ENCODE measurements around the gene MROH7. TPM values are rescaled to one million over a fixed set of nuclear protein-coding genes. Genes with fewer than 3 reads are reported as not detected.

Gene MROH7
- total RNA-seq, 1 donor from 2014 or later, result 3.6 TPM

DNA sequence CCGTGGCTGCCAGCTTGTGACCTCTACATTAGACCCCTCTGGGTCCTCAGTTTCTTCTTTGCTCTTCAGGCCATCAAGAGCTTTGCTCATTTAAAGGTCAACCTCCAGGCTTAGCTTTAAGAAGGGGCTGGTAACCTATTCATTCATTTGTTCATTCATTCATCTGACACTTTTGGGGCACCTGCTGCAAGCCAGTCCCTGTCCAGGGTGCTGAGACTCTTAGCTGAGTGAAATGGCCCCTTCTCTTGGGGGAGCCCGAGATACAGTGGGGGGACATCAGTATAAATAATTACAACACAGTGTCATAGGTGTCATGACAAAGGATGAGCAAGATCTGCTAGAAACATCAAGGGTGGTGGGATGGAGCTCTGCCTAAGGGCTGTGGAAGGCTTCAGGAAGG is 63.6 kb downstream of the MROH7 start:
- intact Hi-C loops (cut with DNase I), result no loop called here
- Histone ChIP-seq H3K27ac (no peak overlapping the region), H3K36me3 (no peaks in the 10 kb centered on the region), H3K9me3 (no peaks in the 10 kb centered on the region), H3K27me3 (no peaks in the 10 kb centered on the region), H3K4me1 (no peaks in the 10 kb centered on the region), H3K4me3 (no peak overlapping the region)
- ATAC-seq, result no peak
- TF ChIP-seq, protein P1, sequence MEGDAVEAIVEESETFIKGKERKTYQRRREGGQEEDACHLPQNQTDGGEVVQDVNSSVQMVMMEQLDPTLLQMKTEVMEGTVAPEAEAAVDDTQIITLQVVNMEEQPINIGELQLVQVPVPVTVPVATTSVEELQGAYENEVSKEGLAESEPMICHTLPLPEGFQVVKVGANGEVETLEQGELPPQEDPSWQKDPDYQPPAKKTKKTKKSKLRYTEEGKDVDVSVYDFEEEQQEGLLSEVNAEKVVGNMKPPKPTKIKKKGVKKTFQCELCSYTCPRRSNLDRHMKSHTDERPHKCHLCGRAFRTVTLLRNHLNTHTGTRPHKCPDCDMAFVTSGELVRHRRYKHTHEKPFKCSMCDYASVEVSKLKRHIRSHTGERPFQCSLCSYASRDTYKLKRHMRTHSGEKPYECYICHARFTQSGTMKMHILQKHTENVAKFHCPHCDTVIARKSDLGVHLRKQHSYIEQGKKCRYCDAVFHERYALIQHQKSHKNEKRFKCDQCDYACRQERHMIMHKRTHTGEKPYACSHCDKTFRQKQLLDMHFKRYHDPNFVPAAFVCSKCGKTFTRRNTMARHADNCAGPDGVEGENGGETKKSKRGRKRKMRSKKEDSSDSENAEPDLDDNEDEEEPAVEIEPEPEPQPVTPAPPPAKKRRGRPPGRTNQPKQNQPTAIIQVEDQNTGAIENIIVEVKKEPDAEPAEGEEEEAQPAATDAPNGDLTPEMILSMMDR (IDR thresholded peaks at IDR 0.05), result no peak
- no peak for DNase-seq

DNA sequence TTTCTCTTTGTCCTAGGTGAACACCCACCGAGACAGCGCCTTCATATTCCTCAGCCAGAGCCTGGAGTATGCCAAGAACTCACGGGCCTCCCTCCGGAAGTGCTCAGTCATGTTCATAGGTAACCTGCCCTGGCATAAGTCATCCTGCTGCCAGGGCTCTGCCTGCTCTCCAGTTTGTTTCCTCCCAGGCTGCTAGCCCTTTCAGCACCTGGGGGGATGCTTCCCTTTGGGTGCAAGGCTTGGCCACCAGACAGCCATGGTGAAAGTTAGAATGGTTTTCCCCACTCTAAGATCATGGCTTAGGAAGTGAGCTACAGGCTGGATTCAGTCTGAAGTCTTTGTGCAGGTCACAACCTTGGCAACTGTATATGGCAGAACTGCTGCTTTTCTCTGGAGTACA is 64.8 kb downstream of the MROH7 start:
- intact Hi-C loops (cut with DNase I), result no loop called here
- no peak overlapping the region for H3K4me3 ChIP-seq
- no peak overlapping the region for H3K27ac ChIP-seq
- ATAC-seq, result no peak
- H3K4me1 ChIP-seq, result no peaks in the 10 kb centered on the region
- H3K9me3 ChIP-seq, result no peaks in the 10 kb centered on the region
- TF ChIP-seq, protein P1 (IDR thresholded peaks at IDR 0.05), result no peak
- no peaks in the 10 kb centered on the region for H3K27me3 ChIP-seq
- DNase-seq, result no peak
- H3K36me3 ChIP-seq, result no peaks in the 10 kb centered on the region

DNA sequence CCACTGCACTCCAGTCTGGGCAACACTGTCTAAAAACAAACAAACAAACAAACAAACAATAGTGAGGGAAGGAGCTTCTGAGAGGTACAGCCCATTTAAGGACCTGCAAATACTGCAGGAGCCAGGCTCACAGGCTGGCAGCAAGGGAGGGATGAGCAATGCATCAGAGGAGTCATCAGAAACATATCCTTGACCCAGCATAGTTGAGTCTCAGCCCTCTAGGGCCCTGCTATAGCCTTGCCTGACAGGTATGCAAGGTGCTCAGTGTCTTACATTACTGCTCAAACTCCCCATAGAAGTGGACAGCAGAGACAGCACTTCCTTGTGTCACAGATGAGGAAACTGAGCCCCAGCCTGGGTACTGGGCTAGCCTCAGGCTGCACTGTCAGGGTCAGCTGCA is 66.8 kb downstream of the MROH7 start:
- ATAC-seq (no peak), DNase-seq (no peak)
- TF ChIP-seq, protein P1 (IDR thresholded peaks at IDR 0.05), result no peak
- Histone ChIP-seq H3K4me1 (no peaks in the 10 kb centered on the region), H3K4me3 (no peak overlapping the region), H3K36me3 (no peaks in the 10 kb centered on the region), H3K9me3 (no peaks in the 10 kb centered on the region), H3K27me3 (no peaks in the 10 kb centered on the region), H3K27ac (no peak overlapping the region)
- intact Hi-C loops (cut with DNase I), result no loop called here

DNA sequence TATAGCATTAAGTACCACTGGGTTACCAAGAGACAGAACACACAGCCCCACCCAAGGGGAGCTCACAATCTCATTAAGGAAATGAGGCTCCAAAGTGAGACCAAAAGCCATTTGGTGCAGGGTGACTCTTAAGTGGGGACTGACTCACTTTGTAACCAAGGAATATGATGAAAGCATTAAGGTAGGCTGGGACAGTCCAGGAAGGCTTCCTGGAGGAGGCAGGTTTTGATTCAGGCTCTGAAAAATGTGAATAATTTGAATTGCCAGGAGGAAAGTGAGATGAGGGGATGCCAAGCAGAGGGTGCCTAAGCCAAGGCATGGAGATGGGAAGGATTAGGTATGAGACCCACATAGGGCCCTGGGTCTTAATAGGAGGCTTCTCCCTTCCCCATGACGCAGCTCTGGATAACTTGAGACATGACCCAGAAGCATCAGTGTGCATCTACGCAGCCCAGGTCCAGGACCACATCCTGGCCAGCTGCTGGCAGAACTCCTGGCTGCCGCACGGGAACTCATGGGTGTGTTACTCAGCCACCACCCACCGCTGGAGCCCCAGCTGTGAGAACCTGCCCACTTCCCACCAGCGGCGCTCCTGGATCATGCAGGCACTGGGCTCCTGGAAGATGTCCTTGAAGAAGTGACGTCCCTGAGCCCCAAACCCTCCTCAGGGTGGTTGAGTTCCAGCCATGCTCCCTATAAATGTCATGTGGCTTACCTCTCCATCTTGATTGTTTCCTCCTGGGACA is 68.1 kb downstream of the MROH7 start:
- no peaks in the 10 kb centered on the region for H3K36me3 ChIP-seq
- DNase-seq, result no peak
- H3K27ac ChIP-seq, result no peak overlapping the region
- H3K9me3 ChIP-seq, result no peaks in the 10 kb centered on the region
- H3K4me1 ChIP-seq, result no peaks in the 10 kb centered on the region
- intact Hi-C loops (cut with DNase I), result no loop called here
- H3K4me3 ChIP-seq, result no peak overlapping the region
- ATAC-seq, result no peak
- no peaks in the 10 kb centered on the region for H3K27me3 ChIP-seq
- TF ChIP-seq, protein P1 (IDR thresholded peaks at IDR 0.05), result no peak

DNA sequence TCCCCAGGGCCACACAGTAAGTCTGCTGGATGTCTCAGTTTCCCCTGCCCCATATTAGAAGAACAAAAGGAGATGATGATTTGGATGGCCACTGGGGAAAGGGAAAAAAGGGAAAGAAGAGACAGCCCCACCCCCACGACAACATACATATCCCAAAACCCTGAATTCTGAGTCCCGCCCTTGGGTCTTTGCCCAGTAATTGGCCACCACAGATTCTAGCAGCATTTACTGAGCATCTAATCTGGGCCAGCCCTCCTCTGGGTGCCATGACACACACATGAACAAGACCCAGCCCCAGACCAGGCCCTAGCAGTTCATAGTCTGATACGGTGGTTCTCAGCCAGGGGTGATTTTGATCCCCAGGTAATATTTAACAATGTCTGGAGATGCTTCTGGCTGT is 68.8 kb downstream of the MROH7 start:
- no peaks in the 10 kb centered on the region for H3K4me1 ChIP-seq
- TF ChIP-seq, protein P1 (IDR thresholded peaks at IDR 0.05), result no peak
- no peak overlapping the region for H3K4me3 ChIP-seq
- H3K9me3 ChIP-seq, result no peaks in the 10 kb centered on the region
- no peaks in the 10 kb centered on the region for H3K36me3 ChIP-seq
- ATAC-seq (no peak), DNase-seq (no peak)
- H3K27me3 ChIP-seq, result no peaks in the 10 kb centered on the region
- intact Hi-C loops (cut with DNase I), result no loop called here
- H3K27ac ChIP-seq, result no peak overlapping the region

DNA sequence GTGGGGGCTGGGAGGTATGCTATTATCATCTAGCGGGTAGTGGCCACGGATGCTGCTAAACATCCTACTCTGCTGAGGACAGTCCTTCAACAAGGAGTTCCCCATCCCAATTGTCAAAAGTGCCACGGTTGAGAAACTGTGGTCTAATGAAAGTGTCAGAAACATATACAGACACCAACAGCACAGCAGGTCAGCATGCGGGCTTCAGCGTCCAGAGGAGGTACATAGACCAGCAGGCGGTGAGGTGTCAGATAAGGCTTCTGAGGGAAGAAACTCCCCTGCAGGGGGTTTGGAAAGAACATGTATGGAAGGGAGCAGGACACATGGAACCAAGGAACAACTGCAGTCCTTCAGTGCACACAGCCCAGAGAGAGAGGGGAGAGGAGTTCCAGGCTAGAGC is 69.3 kb downstream of the MROH7 start:
- intact Hi-C loops (cut with DNase I), result no loop called here
- ATAC-seq, result no peak
- TF ChIP-seq, protein P1 (IDR thresholded peaks at IDR 0.05), result no peak
- no peak overlapping the region for H3K27ac ChIP-seq
- no peaks in the 10 kb centered on the region for H3K4me1 ChIP-seq
- H3K36me3 ChIP-seq, result no peaks in the 10 kb centered on the region
- DNase-seq, result no peak
- no peaks in the 10 kb centered on the region for H3K27me3 ChIP-seq
- H3K4me3 ChIP-seq, result no peak overlapping the region
- no peaks in the 10 kb centered on the region for H3K9me3 ChIP-seq
